HG03571 (cell line): Measurements from ENCODE around the gene S100A14.

Source experiments
- ATAC-seq: cut with Tn5 transposase; IDR thresholded peaks from one replicate; pipeline ENCODE4 v1.9.1; 2021; ENCODE audit not compliant: unreplicated experiment

The S100A14 gene

DNA sequence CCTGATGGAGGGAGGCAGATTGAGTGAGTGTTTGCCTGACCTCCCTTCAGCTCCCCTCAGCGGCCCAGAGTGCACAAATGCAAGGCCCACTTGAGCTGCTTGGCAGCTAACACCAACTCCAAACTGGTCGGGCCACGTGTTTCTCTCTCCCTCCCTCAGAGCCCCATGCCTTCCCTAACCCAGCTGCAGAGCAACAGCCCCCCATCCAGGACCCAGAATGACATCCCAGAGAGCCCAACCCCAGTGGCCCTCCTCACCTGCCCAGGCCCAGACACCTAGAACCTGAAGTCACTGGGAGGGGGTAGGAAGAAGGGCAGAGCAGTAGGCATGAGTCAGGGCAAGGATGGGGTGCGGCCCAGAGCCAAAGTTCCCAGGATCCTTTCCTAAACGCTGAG is 789 bp upstream of the S100A14 start:
- ATAC-seq, result no peak

DNA sequence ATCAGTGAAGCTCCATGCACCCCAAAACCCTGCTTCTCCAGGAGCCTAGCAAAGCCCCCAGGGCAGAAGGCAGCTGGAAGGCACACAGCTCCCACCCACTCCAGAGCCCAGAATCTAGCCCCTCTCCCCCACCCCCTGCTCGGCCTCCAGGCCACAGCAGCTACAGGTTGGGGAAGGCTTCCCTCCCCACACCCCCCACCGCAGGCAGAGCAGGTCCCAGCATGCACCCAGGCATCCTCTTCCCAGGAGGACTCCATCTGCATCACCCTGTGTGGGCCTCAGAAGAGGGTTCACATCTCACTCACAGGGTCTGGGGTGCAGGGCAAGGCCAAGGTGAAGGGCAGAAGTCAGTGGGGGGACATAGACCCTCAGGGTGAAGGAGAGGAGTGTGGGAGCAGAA is 719 bp downstream of the S100A14 start:
- no peak for ATAC-seq

DNA sequence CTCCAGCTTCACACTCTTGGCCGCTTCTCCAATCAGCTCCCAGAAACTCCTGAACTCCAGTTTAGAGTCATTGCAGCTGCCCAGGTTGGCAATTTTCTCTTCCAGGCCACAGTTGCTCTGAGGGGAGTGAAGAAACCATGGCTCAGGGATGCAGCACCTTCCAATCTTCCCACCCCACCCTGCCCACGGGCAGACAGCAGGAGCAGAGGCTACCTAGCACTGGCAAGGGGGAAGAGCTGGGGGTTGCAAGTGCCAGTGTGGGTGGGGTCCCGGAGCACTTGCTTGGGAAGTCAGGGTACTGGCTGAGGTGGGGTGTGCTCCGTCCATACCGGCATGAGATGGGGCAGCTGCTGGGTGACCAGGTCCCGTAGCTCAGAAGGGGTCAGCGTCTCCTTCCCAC is 1.2 kb downstream of the S100A14 start:
- ATAC-seq, result no peak

DNA sequence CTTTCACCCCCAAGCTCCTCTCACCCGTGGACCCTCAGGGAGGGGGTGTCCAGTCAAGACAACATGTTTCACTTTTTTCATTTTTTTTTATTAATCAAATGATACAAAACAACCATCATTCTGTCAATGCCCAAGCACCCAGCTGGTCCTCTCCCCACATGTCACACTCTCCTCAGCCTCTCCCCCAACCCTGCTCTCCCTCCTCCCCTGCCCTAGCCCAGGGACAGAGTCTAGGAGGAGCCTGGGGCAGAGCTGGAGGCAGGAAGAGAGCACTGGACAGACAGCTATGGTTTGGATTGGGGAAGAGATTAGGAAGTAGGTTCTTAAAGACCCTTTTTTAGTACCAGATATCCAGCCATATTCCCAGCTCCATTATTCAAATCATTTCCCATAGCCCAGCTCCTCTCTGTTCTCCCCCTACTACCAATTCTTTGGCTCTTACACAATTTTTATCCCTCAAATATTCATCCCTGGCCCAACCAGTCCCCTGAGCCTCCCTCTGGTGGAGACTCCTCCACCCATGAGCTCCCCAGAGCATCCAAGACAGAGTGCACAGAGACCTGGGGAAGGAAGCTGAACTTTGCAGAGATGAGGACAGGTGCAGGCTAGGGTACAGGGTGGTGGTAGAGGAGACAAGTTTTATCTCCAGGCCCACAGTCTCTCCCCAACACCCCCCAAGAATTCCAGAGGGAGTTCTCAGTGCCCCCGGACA is 1.8 kb downstream of the S100A14 start:
- ATAC-seq, result no peak

DNA sequence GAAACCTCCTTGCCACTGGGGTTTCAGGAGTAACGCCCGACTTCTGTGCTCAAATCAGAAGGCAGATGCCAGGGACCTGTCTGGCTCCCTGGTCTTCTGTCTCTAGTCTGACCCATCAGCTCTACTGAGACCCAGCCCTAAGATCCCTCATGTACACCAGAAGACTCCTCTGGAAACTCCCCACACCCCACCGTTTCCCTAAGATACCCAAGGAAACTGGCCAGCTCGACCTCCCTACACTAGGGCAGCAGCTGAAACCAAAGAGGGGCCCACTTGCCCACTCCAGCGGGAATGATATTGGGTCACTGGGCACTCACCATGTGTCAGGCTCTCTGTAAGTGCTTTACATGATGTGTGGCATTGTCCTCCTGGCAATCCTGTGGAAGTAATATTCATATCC is 2.7 kb downstream of the S100A14 start:
- ATAC-seq, result no peak

DNA sequence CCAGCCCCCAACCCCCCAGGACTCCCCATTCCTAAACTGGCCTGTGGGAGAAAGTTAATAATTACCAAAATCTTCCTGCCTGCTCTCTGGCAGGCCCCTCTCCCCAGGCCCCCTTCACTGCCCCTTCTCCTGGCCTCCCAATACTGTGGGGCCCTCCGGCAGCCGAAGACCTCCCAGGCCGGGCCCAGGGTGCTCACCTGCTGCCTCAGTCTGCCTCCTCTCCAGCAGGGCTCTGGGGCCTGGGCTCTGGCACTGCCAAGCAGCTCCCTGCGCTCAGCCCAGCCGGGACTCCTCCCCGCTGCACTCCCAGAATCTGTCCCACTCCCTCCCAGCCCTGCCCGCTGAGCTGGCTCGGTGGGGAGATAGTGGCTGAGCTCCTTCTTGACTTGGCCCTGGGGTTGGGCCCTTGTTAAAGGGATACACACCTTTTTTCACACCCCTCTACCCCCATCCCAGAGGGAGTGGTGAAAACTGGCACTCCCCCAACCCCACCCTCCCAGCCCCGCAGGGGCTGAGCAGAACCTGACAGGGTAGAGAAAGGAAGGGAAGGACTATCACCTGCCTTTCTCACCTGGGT is 3.3 kb downstream of the S100A14 start, which contains the start of gene S100A16:
Gene S100A16, minus strand, starts transcription at position 383 of the 577 bp plus-strand sequence. CDS start 4,986 bp downstream, outside the sequence.
- ATAC-seq, result no peak

DNA sequence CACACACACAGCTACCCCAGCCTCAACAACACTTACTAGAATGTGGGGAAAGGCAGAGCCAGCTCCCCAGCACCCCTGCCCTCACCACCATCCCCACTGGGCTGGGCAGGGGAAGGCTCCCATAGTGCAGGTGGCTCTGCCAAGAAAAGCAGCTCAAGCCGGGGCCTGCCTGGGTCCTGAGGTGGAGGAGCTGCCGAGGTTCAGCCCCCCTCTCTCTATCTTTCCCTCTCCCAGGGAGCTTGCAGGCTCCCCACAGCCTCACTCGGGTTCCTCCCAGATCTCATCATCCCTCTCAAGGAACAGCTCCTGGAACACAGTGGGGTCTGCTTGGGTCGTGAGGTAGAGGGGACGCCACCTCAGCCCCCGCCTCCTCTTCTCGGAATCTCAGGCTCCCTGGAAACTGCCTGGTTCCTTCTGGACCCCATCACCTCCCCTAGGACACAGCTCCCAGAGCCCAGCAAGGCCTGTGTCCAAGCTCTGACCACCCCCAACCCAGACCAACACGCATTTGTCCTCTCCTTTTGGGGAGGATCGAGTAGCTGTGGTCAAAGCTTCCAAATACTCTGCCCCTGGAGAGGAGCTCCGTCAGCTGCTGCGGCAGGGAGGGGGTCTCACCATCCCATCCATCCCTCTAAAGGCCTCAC is 3.9 kb downstream of the S100A14 start:
- no peak for ATAC-seq

DNA sequence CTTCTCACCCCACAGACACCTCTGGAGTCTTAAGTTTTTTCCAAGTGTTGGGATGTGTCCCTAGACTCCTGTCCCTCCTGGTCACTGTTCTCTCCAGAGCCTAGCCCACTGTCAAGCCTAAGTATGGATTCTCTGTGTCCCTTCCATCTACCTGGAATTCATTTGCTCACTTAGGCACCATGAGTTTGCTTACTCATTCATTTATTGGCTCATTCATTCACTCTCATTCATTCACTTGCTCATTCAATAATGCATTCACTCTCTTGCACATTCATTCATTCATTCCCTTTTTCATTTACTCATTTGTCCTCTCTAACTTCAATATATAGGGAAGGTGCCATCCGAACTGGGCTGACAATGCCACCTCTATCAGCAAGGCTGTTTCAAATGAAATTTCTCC is 4.8 kb downstream of the S100A14 start:
- no peak for ATAC-seq

DNA sequence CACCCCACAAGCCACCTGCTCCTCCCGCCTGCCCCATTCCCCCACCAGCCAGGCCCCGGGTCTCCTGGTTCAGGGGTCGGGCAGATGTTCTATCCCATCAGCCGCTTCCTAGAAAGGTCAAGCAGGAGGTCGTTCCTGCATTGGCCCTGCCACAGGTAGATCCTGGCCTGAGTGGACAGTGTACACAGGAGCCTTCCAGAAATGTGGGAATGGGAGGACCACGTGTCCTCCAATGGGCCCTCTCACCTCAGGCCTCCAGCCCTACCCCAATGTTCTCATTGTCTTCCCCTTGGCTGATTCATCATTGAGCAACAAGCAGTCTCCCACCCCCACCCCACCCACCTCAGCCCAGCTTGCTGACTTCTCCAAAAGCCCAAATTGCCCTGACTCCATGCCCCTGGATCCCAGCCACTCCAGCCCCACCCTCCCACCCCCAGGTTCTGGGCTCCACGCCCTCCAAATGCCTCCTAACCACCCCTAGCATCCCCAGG is 5.3 kb downstream of the S100A14 start:
- ATAC-seq, result no peak

DNA sequence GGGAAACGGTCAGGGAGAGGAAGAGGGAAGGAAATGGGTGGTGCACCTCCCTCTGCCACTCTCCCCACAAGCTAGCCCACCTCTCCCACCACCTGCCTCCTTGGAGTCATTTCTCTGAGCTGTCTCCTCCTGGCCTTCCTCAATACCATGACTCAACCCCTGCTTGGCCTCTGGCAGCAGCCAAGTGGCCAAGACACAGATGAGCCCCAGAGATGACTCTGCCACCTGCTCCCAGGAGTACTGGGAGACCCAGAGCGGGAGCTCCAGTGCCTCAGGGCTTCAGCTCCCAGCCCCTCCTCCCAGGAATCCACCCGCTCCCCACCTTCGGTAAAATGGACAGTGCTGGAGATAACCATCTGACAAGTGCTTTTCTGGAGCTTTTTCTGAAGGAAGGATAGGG is 5.8 kb downstream of the S100A14 start:
- ATAC-seq, result no peak

DNA sequence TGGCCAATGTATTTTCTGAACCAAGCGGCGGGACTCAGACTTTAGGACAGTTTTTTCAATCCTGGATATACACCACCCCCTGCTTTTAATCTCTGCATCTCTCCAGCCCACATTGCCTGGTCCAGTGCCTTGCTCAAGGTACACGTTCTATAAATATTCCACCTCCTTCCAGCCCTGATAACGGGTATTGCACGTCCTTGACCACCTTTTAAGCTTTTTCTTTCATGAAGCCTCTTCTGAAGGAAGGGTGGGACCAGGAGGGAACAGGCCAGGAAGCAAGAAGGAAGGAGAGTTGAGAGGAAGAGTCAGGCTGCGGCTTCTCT is 6.6 kb downstream of the S100A14 start:
- ATAC-seq, result no peak

DNA sequence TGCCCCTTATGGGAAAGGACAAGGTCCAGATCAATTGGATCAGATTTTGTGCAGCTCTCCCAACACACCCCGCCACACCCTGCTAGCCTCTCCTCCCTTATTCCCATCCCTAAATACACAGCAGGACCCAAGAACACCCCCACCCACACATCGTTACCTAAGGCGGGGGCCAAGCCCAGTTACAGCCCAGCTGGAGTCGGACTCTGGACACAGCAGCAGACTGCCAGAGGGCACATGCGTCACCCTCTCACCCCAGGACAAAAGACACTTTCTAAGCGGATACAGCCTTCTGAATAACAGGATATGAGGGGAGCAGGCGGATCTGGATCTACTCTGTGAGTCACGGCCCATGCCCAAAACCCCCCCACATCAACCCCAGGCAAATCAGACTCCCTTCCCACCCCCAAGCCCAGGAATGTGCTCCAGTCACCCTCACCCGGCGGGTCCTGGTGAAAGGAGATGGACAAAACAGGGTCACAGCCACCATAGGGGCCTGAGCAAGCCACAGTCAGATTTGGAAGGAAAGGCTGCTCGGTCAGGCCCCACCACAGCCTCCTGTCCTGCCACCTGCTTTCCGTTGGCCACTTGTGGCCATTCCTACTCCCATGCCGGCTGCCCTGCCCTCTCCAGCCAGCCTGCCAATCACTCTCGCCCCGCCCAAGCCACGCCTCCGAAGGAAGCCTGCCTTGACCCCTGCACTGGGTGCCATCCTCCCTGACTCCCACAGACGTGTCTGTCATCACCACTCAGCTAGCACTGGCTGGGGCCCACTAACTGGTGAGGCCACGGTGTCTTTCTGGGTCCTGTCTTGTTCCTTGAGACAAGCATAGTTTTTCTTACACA is 7.2 kb downstream of the S100A14 start:
- ATAC-seq, result no peak

DNA sequence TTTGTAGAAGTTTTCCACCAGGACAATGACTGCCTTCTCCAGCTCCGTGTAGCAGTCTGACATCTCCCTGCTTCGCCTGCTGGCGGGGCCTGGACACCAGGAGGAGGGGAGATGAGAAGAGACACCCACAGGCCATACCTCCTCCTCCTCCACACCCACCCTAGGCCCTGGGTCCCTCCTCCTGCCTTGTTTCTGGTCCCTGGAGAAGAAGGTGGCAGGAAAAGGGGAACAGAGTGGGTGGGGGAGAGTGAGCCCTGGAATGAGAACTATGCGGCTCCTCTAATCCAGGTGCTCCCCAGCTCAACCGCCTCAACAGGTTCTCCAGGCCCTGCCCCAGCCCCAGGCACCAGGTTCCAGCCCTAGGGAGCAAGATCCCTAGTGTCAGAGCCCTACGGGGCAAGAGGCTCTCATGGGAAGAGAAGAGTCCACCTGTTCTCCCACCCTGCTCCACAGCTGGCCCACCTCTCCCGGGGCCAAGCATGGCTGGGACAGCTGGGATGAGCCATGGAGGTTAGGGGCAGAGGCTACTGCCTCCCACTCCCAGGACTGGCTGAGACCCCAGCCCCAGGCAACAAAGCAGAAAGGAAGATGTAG is 7.9 kb downstream of the S100A14 start:
- ATAC-seq, result no peak

DNA sequence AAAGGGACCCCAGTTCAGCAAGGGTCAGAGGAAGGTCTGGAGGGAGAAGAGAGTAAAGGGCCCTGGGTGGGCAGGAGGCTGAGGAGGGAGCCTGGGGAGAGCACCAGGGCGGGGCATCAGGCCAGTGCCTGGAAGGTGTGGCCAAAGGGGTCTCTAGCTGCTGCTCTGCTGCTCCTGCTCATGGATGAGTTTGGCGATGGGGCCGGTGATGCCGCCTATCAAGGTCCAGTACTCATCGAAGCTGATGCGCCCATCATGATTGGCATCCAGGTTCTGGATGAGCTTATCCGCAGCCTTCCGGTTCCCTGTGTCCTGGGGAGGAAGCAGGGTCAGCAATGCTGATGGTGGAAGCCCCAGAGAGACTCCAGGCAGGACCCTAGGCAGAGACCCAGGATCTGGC is 8.7 kb downstream of the S100A14 start:
- no peak for ATAC-seq

DNA sequence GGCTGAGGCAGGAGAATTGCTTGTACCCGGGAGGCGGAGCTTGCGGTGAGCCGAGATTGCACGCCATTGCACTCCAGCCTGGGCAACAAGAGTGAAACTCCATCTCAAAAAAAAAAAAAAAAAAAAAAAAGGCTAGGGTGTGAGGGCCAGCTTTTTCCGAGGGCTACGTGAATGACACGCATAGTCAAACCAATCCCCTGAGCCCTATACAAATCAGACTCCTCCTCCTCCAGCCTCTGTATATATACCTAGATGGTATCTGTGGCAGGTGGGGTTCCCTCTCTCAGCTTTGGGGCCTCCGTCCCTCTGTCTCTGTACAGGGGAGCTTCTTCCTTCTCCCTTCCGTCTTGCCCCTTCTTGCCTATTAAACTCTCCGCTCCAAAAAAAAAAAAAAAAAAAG is 9.9 kb downstream of the S100A14 start:
- no peak for ATAC-seq

DNA sequence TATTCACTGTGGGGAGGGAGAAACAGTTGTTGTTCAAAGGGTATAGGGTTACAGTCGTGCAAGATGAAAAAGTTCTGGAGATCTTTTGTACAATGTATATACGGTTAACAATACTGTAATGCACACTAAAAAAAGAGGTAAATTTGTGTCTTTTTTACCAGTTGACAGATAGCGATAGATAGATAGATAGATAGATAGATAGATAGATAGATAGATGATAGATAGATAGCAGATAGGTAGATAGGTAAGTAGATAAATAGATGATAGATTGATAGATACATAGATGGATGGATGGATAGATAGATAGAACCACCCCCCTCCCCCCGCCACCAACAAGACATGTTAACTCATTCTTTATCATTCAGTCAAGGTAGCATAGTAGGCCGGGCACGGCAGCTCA is 13.4 kb downstream of the S100A14 start:
- no peak for ATAC-seq

DNA sequence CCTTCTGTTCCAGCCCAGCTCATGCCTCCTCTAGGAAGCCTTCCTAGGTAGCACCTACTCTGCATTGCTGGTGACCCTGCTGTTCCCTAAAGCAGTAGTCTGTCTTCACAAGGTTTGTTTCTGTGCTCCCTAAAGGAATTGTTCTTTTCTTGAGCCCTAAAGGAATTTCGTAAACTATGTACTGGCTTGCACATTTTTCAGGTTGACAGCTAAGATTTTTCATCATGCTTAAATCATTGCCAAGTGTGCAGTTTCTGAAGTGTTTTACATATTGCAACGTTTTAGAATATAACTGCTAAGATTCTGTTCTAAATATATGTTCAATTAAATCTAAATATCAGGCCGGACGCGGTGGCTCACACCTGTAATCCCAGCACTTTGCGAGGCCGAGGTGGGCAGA is 16.3 kb downstream of the S100A14 start:
- ATAC-seq, result no peak

DNA sequence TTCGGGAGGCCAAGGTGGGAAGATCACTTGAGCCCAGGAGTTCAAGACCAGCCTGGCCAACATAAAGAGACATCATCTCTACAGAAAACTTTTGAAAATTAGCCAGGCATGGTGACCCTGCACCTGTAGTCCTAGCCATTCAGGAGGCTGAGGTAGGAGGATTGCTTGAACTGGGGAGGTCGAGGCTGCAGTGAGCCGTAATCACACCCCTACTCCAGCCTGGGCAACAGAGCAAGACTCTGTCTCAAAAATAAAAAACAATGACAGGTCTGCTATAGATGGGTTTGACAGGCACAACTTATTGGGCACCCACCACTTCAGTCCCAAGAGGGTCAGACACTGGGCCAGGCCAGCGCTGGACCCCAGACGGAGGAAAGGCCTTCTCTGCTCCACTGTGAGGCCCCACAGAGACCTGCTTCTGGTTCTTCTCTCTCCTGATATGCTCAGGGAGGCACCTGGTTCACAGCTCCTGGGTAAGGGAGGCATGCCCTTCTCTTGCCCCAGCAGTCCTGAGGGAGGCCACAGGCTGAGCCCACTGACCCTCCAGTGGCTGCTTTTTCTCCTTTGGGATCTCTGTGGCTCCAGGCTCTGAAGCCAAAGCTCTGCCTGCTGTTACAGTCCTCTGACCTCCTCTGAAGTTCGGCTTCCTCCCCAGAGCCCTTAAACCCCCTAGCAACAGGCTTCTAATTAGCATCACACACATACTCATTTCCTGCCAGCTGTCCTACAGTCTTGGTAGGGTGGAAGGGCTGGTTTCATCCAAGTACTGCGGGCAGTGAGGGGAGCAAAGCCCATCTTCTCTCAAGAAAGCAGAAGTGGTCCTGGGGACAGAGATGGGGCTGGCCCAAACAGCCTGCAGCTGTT is 17.6 kb downstream of the S100A14 start:
- peak; percentile 93 for ATAC-seq

DNA sequence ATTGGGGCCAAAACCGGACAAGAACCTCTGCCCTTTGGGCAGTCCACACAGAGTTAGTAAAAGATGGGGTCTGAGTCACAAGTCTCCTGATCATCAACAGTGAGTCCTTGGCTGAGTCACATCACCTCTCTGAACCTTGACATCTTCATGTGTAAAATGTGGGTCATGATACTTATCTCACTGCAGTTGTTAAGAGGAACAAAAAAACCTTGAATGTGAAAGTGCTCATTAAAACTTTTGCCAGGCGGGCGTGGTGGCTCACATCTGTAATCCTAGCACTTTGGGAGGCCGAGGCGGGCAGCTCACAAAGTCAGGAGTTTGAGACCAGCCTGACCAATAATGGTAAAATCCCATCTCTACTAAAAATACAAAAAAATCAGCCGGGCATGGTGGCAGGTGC is 18.9 kb downstream of the S100A14 start:
- no peak for ATAC-seq

DNA sequence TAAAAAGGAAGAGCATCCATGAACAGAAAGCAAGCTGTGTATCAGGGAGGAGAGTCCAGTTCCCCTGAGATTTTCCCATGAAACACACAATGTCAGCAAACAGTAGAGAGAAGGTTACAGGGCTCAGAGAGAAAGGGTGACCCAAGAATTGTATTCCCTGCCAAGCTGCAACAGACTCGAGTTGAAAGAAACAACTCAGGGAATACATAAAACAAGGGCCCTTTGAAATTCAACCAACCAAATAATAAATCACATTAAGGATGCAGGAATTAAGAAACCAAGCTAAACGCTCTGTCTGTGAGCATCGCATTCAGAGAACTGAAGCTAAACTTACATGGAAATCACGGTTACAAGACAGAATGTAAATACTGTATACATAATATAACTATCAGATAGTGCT is 23.4 kb downstream of the S100A14 start:
- no peak for ATAC-seq
